Left kidney (tissue), 2 donors: ENCODE measurements around the gene NSMF. TPM values are rescaled to one million over a fixed set of nuclear protein-coding genes. Genes with fewer than 3 reads are reported as not detected.

Experiments used
- DNase-seq: peaks from one replicate; pipeline ENCODE4 v3.0.0-alpha.2; 2013
- polyA plus RNA-seq: library from polyadenylated mRNA; unstranded; fragments of 120-200 nt; gene quantifications from one replicate; pipeline ENCODE4 v1.2.1, GENCODE V29; 2013; ENCODE audit not compliant: insufficient read length

NSMF gene
- polyA plus RNA-seq, 1 donor = 49.2 TPM

GRCh38 chr9:137448602-137448962 is 10.6 kb downstream of the NSMF start:
- DNase-seq = no peak

GRCh38 chr9:137447722-137448601 is 11.2 kb downstream of the NSMF start:
- no peak for DNase-seq

GRCh38 chr9:137446851-137447471 is 12.2 kb downstream of the NSMF start:
- DNase-seq = no peak

DNA sequence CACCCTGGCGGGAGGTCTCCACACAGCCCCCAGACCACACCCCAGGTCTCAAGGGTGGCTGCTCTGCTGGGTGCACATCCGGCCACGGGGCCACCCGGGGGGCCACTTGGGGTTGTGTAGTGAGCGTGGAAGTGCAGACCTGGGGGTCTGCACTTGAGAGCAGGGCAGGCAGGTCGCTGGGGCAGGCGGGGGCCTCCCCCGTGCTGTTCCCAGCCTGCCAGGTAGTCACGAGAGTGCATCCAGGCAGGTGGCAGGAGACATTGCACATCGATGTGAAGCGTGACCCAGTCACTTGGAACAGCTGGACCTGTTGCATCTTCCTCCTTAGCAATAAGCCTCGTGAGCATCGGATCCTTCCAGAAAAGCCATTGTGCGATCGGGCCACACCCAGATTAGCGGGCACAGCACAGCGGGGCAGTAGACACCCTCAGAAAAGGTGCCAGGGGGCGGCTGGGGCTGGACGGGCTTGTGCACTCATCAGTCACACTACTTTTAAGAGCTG is 13.2 kb downstream of the NSMF start:
- no peak for DNase-seq

GRCh38 chr9:137445275-137445807 is 13.8 kb downstream of the NSMF start:
- no peak for DNase-seq

- DNase-seq = no peak
Observed at GRCh38 chr9:137444106-137444790, 14.9 kb downstream of the NSMF start.

- no peak for DNase-seq
Observed at GRCh38 chr9:137441935-137442321, 17.2 kb downstream of the NSMF start.

DNA sequence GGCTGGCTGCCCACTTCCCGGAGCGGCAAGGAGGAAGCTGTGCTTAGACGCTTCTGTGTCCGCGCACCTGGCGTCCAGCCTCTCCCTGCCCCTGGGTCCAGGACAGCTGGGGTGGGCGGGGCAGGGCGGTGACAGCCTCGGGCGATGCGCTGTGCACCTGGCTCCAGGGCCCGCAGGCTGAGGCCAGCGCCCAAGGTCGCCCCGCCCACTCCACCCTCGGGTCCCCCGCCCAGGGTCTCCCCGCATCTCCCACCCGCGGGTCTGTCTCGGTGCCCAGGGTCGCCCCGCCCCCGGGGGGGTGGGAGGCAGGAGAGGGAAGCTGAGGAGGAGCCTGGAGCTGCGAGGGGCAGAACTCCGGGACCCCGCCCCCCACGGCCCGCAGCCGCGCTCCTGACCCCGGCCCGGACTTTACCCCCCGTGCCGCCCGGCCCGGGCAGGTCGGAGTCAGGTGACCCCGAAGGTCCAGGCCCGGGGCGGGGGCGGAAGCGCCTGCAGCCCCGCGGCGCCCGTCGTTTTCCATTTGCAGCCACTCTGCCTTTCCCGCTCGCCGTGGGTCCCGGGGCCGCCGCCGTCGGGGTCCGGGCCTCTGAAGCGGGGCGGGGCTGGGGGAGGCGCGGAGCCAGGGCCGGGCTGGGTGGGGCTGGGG is 17.7 kb downstream of the NSMF start, which contains the start of gene ENTPD8:
TSS of gene ENTPD8 (minus strand) at position 69 of the 646 bp plus-strand sequence. CDS start 3,072 bp downstream, outside the sequence.
- no peak for DNase-seq

DNA sequence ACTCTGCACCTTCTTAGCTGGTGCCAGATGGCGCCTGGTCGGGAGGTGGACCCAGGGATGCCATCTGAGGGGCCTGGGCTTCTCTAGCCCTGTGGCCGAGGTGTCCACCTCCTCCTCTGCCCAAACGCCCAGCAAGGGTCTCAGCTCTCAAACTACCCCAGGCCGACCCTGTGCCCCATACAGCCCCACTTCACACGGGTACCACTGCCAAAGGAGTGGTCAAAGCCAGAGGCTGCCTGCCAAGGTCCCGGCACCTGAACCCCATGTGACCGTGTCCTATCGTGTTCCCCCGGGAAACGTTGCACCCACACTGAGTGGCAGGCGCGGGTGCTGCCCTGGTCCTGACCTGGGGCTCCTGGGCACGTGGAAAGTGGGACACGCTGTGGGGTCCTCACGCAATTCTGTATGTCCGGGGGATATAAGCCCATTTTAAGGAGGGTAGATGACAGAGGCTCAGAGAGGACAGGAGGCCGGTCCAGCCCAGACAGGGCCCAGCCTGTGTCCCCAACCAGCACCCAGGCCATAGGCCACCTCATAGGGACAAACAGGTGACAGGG is 19.9 kb downstream of the NSMF start:
- DNase-seq = no peak

- DNase-seq = no peak
Observed at GRCh38 chr9:137438591-137439157, 20.5 kb downstream of the NSMF start.

DNA sequence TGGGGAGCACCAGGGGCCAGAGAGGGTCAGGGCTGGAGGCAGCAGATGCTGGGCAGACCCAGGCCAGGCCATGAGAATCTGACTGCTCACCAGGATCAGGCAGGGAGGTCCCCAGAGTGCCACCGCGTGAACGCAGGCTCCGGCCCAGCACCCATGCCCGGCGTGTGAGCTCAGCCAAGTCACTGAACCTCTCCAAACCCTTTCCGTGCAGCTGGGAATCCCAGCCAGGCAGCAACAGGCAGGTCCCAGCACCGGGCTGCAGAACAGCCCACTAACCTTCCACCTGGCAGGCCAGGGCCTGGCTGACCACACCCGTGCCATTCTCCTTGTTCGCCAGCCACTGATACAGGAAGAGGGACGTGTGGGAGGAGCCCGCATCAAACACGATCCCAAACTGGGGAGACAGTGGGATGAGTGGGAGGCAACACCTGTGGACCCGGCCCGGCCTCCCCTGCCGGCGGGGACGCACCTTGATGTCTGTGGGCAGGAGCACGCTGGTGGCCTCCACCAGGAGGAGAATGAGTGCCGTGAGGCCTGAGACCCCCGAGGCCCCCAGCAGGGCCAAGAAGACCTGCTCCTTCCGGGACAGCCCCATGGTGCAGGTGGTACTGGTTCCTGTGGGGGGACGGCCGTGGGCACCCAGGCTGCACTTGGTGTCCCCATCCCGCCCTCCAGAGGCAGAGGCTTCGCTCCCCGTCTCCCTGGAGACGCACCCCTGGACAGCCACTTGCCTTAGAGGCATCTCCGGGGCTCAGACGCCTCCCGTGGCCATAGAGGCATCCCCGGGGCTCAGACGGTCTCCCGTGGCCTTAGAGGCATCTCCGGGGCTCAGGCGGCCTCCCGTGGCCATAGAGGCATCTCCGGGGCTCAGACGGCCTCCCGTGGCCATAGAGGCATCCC is 21.2 kb downstream of the NSMF start:
- DNase-seq = no peak

DNA sequence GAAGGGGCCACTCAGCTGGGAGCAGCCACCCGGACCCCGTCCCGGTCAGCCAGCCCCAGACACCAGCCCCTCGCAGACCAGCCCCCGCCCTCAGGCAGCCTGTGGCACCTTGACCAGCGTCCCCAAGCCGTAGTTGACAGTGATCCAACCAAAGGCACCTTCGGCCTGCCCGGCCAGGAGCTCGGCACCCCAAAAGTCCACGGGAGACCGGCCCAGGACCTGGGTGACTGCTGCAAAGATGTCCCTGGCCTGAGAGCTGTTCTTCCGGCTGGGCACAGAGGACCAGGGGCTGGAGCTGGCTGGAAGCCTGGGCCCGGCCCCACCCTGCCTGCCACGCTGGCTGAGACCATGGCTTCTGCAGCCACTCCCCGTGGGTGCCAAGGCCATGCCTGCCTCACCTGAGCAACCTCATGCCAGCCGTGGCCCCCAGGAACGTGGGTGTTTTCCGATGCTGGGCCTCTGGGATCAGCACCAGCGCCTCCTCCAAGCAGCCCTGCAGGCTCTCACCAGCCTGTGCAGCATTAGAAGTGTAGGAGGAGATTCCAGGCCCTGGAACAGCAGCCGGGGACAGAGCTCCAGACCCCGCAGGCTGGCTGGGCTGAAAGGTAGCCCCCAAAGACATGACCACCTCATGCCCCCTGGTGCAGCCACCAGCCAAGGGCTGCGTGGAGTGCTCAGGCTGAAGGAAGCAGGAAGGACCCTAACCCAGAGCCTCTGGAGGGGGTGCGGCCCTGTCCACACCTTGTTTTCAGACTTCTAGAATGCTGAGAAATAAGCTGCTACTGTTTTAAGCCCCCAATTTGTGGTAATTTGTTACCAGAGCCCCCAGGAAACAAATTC is 22.2 kb downstream of the NSMF start:
- DNase-seq = no peak

GRCh38 chr9:137435980-137436760 is 23.0 kb downstream of the NSMF start:
- DNase-seq = no peak

GRCh38 chr9:137435381-137435891 is 23.7 kb downstream of the NSMF start:
- no peak for DNase-seq

- no peak for DNase-seq
Observed at GRCh38 chr9:137434498-137435380, 24.4 kb downstream of the NSMF start.

DNA sequence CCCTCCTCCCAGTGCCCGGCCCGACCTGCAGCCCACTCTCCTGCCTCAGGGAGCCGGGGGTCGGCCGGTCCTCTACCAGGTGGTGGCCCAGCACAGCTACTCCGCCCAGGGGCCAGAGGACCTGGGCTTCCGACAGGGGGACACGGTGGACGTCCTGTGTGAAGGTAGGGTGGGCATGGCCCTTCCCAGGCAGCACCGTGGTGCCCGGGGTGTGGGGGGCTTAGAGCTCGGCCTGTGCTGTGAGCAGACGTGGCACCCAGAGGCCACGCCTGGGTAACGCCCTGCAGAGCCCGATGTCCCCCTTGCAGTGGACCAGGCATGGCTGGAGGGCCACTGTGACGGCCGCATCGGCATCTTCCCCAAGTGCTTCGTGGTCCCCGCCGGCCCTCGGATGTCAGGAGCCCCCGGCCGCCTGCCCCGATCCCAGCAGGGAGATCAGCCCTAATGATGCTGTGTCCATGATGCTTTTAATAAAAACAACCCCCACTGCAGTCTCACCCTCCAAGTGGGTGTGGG is 25.2 kb downstream of the NSMF start:
- no peak for DNase-seq
